ENCODE results near the gene CDK5RAP2. TPM values are rescaled to one million over a fixed set of nuclear protein-coding genes. Genes with fewer than 3 reads are reported as not detected.
"Not testable (repeated sequence)": the region's sequence is repeated elsewhere in the genome, so short reads cannot be mapped to it uniquely, and the experiment has no call there.

CDK5RAP2 gene
- polyA plus RNA-seq, 4 donors: 15.7 to 49.3 (median 18.9) TPM

GRCh38 chr9:120564589-120564988 lies 15.4 kb downstream of the CDK5RAP2 start:
- Histone ChIP-seq H3K27ac (ENCODE audit: low read depth in 1 of 3, low read length in 2 of 3) (no peak overlapping the region), H3K4me3 (ENCODE audit: low read depth in 1 of 3, low read length in 3 of 3) (no peak overlapping the region), H3K9me3 (ENCODE audit: control insufficient read depth in 2 of 2, insufficient read depth in 1 of 2, low read depth in 1 of 2, low read length in 1 of 2) (no peaks in the 10 kb centered on the region), H3K4me1 (ENCODE audit: control insufficient read depth in 3 of 3, insufficient read depth in 2 of 3, low read depth in 1 of 3, low read length in 2 of 3) (no peaks in the 10 kb centered on the region), H3K27me3 (ENCODE audit: control insufficient read depth in 3 of 3, insufficient read depth in 3 of 3, low read length in 3 of 3) (no peaks in the 10 kb centered on the region), H3K36me3 (ENCODE audit: control insufficient read depth in 3 of 3, insufficient read depth in 2 of 3, low read depth in 1 of 3, low read length in 3 of 3) (peaks cover 15 to 28% (median 17%) of the 10 kb centered on the region in 3 donors)
- WGBS, 3 donors: 95 to 97% (median 97%) methylated on average over 3 of the region's 3 CpGs
- FAIRE-seq (no peak), DNase-seq (no peak)

GRCh38 chr9:120562861-120563443 lies 17.0 kb downstream of the CDK5RAP2 start:
- Histone ChIP-seq H3K9me3 (ENCODE audit: control insufficient read depth in 2 of 2, insufficient read depth in 1 of 2, low read depth in 1 of 2, low read length in 1 of 2) (no peaks in the 10 kb centered on the region), H3K27ac (ENCODE audit: low read depth in 1 of 3, low read length in 2 of 3) (no peak overlapping the region), H3K27me3 (ENCODE audit: control insufficient read depth in 3 of 3, insufficient read depth in 3 of 3, low read length in 3 of 3) (no peaks in the 10 kb centered on the region), H3K36me3 (ENCODE audit: control insufficient read depth in 3 of 3, insufficient read depth in 2 of 3, low read depth in 1 of 3, low read length in 3 of 3) (peaks cover 9 to 27% (median 12%) of the 10 kb centered on the region in 3 donors), H3K4me1 (ENCODE audit: control insufficient read depth in 3 of 3, insufficient read depth in 2 of 3, low read depth in 1 of 3, low read length in 2 of 3) (no peaks in the 10 kb centered on the region), H3K4me3 (ENCODE audit: low read depth in 1 of 3, low read length in 3 of 3) (no peak overlapping the region)
- FAIRE-seq: no peak
- peak in 1 of 2 donors; percentile 57 for DNase-seq
- WGBS, 3 donors: 61 to 73% (median 72%) methylated on average over 8 of the region's 8 CpGs

DNA sequence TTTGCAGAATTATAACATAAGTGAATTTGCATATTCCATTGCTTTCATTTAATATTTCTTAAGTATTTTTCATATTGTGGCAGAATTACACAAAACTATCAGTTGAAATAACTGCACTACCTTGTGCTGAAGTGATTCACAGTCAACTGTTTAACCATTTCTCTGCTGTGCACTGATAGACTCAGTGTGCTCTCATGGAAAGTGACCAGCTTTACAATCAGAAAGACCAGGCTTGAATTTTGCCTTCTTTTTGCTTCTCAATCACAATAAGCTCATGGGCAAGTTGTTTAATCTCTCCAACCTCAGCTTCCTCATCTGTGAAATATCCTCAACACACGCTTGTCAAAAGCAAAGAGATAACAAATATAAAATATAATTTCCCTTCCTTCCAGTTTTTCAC lies 18.3 kb downstream of the CDK5RAP2 start:
- FAIRE-seq (no peak), DNase-seq (no peak)
- Histone ChIP-seq H3K4me3 (ENCODE audit: low read depth in 1 of 3, low read length in 3 of 3) (no peak overlapping the region), H3K36me3 (ENCODE audit: control insufficient read depth in 3 of 3, insufficient read depth in 2 of 3, low read depth in 1 of 3, low read length in 3 of 3) (peaks cover 8 to 27% (median 12%) of the 10 kb centered on the region in 3 donors), H3K27ac (ENCODE audit: low read depth in 1 of 3, low read length in 2 of 3) (no peak overlapping the region), H3K9me3 (ENCODE audit: control insufficient read depth in 2 of 2, insufficient read depth in 1 of 2, low read depth in 1 of 2, low read length in 1 of 2) (no peaks in the 10 kb centered on the region), H3K27me3 (ENCODE audit: control insufficient read depth in 3 of 3, insufficient read depth in 3 of 3, low read length in 3 of 3) (no peaks in the 10 kb centered on the region), H3K4me1 (ENCODE audit: control insufficient read depth in 3 of 3, insufficient read depth in 2 of 3, low read depth in 1 of 3, low read length in 2 of 3) (no peaks in the 10 kb centered on the region)
- 93 to 98% (median 98%) methylated on average over 1 of the region's 1 CpG for WGBS, 3 donors

DNA sequence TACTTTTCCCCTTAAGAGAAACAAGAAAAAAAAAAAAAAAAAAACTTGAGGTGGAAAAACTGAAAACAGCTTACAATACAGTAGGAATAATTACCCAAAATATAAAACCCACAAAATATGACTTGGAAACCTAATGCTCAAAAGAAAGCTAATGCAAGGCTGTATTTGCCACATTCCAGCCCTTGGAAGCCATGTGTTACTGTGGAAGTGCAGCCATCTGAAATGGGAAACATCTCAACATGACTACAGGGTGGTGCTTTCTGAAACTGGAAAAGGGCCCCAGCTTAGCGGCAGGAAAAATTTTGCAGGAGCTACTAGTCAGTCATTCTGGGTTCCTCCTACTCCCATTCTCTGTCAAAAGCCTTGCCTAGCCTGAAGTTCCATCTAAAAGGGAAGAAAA lies 20.4 kb downstream of the CDK5RAP2 start:
- Histone ChIP-seq H3K27ac (ENCODE audit: low read depth in 1 of 3, low read length in 2 of 3) (no peak overlapping the region), H3K9me3 (ENCODE audit: control insufficient read depth in 2 of 2, insufficient read depth in 1 of 2, low read depth in 1 of 2, low read length in 1 of 2) (no peaks in the 10 kb centered on the region), H3K4me1 (ENCODE audit: control insufficient read depth in 3 of 3, insufficient read depth in 2 of 3, low read depth in 1 of 3, low read length in 2 of 3) (no peaks in the 10 kb centered on the region), H3K27me3 (ENCODE audit: control insufficient read depth in 3 of 3, insufficient read depth in 3 of 3, low read length in 3 of 3) (no peaks in the 10 kb centered on the region), H3K4me3 (ENCODE audit: low read depth in 1 of 3, low read length in 3 of 3) (no peak overlapping the region), H3K36me3 (ENCODE audit: control insufficient read depth in 3 of 3, insufficient read depth in 2 of 3, low read depth in 1 of 3, low read length in 3 of 3) (peaks cover 6 to 24% (median 7%) of the 10 kb centered on the region in 3 donors)
- FAIRE-seq (no peak), DNase-seq (no peak)
- WGBS, 3 donors: 89 to 100% (median 100%) methylated on average over 1 of the region's 1 CpG

DNA sequence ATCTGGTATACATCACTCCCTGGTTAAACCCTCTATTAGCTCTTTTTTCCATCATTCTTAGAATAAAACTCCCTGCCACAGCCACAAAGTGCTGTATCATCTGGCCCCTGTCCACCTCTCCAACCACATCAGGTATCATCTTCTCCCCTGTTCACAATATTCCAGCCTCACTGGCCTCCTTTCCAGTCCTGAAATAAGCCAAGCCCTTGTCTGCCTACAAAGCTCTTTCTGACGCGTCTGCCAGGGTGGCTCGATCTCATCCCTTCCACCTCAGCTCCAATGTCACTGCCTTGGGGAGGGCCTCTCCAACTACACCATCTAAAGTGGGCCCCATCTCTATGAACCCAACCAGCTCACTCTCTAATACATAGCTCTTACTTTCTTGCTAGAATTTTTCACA lies 21.5 kb downstream of the CDK5RAP2 start:
- peaks cover 6 to 22% (median 7%) of the 10 kb centered on the region in 3 donors for H3K36me3 ChIP-seq (ENCODE audit: control insufficient read depth in 3 of 3, insufficient read depth in 2 of 3, low read depth in 1 of 3, low read length in 3 of 3)
- DNase-seq (no peak), FAIRE-seq (no peak)
- H3K27me3 ChIP-seq (ENCODE audit: control insufficient read depth in 3 of 3, insufficient read depth in 3 of 3, low read length in 3 of 3): no peaks in the 10 kb centered on the region
- H3K27ac ChIP-seq (ENCODE audit: low read depth in 1 of 3, low read length in 2 of 3): no peak overlapping the region
- H3K4me3 ChIP-seq (ENCODE audit: low read depth in 1 of 3, low read length in 3 of 3): no peak overlapping the region
- no peaks in the 10 kb centered on the region for H3K9me3 ChIP-seq (ENCODE audit: control insufficient read depth in 2 of 2, insufficient read depth in 1 of 2, low read depth in 1 of 2, low read length in 1 of 2)
- H3K4me1 ChIP-seq (ENCODE audit: control insufficient read depth in 3 of 3, insufficient read depth in 2 of 3, low read depth in 1 of 3, low read length in 2 of 3): no peaks in the 10 kb centered on the region
- WGBS, 3 donors: 96 to 100% (median 98%) methylated on average over 3 of the region's 3 CpGs

GRCh38 chr9:120557205-120557604 lies 22.8 kb downstream of the CDK5RAP2 start:
- 43 to 48% (median 46%) methylated on average over 2 of the region's 2 CpGs for WGBS, 3 donors
- no peaks in the 10 kb centered on the region for H3K4me1 ChIP-seq (ENCODE audit: control insufficient read depth in 3 of 3, insufficient read depth in 2 of 3, low read depth in 1 of 3, low read length in 2 of 3)
- no peaks in the 10 kb centered on the region for H3K9me3 ChIP-seq (ENCODE audit: control insufficient read depth in 2 of 2, insufficient read depth in 1 of 2, low read depth in 1 of 2, low read length in 1 of 2)
- H3K27me3 ChIP-seq (ENCODE audit: control insufficient read depth in 3 of 3, insufficient read depth in 3 of 3, low read length in 3 of 3): no peaks in the 10 kb centered on the region
- DNase-seq (no peak), FAIRE-seq (no peak)
- H3K4me3 ChIP-seq (ENCODE audit: low read depth in 1 of 3, low read length in 3 of 3): no peak overlapping the region
- H3K27ac ChIP-seq (ENCODE audit: low read depth in 1 of 3, low read length in 2 of 3): no peak overlapping the region
- H3K36me3 ChIP-seq (ENCODE audit: control insufficient read depth in 3 of 3, insufficient read depth in 2 of 3, low read depth in 1 of 3, low read length in 3 of 3): peaks cover 4 to 15% (median 7%) of the 10 kb centered on the region in 3 donors

GRCh38 chr9:120556775-120557174 lies 23.2 kb downstream of the CDK5RAP2 start:
- no peaks in the 10 kb centered on the region for H3K27me3 ChIP-seq (ENCODE audit: control insufficient read depth in 3 of 3, insufficient read depth in 3 of 3, low read length in 3 of 3)
- no peaks in the 10 kb centered on the region for H3K9me3 ChIP-seq (ENCODE audit: control insufficient read depth in 2 of 2, insufficient read depth in 1 of 2, low read depth in 1 of 2, low read length in 1 of 2)
- H3K27ac ChIP-seq (ENCODE audit: low read depth in 1 of 3, low read length in 2 of 3): no peak overlapping the region
- H3K4me1 ChIP-seq (ENCODE audit: control insufficient read depth in 3 of 3, insufficient read depth in 2 of 3, low read depth in 1 of 3, low read length in 2 of 3): no peaks in the 10 kb centered on the region
- H3K36me3 ChIP-seq (ENCODE audit: control insufficient read depth in 3 of 3, insufficient read depth in 2 of 3, low read depth in 1 of 3, low read length in 3 of 3): peaks cover 4 to 13% (median 7%) of the 10 kb centered on the region in 3 donors
- H3K4me3 ChIP-seq (ENCODE audit: low read depth in 1 of 3, low read length in 3 of 3): no peak overlapping the region
- 86 to 94% (median 92%) methylated on average over 3 of the region's 3 CpGs for WGBS, 3 donors
- DNase-seq: no peak
- no peak for FAIRE-seq

DNA sequence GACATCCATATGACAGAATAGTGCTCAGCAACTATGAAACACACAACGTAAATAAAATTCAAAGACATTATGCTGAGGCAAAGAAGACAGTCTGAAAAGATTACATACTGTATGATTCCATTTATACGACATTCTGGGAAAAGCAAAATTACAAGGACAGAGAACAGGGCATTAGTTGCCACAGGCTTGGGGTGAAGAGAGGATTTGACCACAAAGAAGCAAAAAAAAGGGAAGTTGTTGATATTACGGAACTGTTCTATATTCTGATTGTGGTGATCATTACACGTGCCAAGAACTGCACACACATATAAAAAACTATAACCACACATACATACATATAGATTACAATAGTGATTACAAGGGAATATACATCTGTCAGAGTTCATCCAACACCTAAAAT lies 24.1 kb downstream of the CDK5RAP2 start:
- Histone ChIP-seq H3K9me3 (ENCODE audit: control insufficient read depth in 2 of 2, insufficient read depth in 1 of 2, low read depth in 1 of 2, low read length in 1 of 2) (no peaks in the 10 kb centered on the region), H3K4me3 (ENCODE audit: low read depth in 1 of 3, low read length in 3 of 3) (no peak overlapping the region), H3K4me1 (ENCODE audit: control insufficient read depth in 3 of 3, insufficient read depth in 2 of 3, low read depth in 1 of 3, low read length in 2 of 3) (no peaks in the 10 kb centered on the region), H3K36me3 (ENCODE audit: control insufficient read depth in 3 of 3, insufficient read depth in 2 of 3, low read depth in 1 of 3, low read length in 3 of 3) (peaks cover 4 to 10% (median 7%) of the 10 kb centered on the region in 3 donors), H3K27ac (ENCODE audit: low read depth in 1 of 3, low read length in 2 of 3) (no peak overlapping the region), H3K27me3 (ENCODE audit: control insufficient read depth in 3 of 3, insufficient read depth in 3 of 3, low read length in 3 of 3) (no peaks in the 10 kb centered on the region)
- WGBS, 3 donors: 85 to 98% (median 94%) methylated on average over 4 of the region's 4 CpGs
- DNase-seq (no peak), FAIRE-seq (no peak)

- not testable (repeated sequence) for H3K4me1 ChIP-seq (ENCODE audit: control insufficient read depth in 3 of 3, insufficient read depth in 2 of 3, low read depth in 1 of 3, low read length in 2 of 3); H3K9me3 ChIP-seq (ENCODE audit: control insufficient read depth in 2 of 2, insufficient read depth in 1 of 2, low read depth in 1 of 2, low read length in 1 of 2); H3K27ac ChIP-seq (ENCODE audit: low read depth in 1 of 3, low read length in 2 of 3); FAIRE-seq; H3K4me3 ChIP-seq (ENCODE audit: low read depth in 1 of 3, low read length in 3 of 3); DNase-seq; H3K27me3 ChIP-seq (ENCODE audit: control insufficient read depth in 3 of 3, insufficient read depth in 3 of 3, low read length in 3 of 3)
- 93 to 96% (median 93%) methylated on average over 6 of the region's 7 CpGs for WGBS, 3 donors
- H3K36me3 ChIP-seq (ENCODE audit: control insufficient read depth in 3 of 3, insufficient read depth in 2 of 3, low read depth in 1 of 3, low read length in 3 of 3): peaks cover 6 to 14% (median 8%) of the 10 kb centered on the region in 3 donors
Observed at GRCh38 chr9:120552210-120552704, 27.7 kb downstream of the CDK5RAP2 start.
